ENCODE results near the gene ZNF726.
"Not testable (repeated sequence)": the region's sequence is repeated elsewhere in the genome, so short reads cannot be mapped to it uniquely, and the experiment has no call there.

The ZNF726 gene

GRCh38 chr19:23976631-23977030 lies 61.9 kb downstream of the ZNF726 start:
- CTCF ChIA-PET; H3K27ac ChIP-seq (ENCODE audit: insufficient read depth in 1 of 2, low read depth in 1 of 2, low read length in 2 of 2, poor library complexity in 1 of 2, severe bottlenecking in 2 of 2); H3K4me1 ChIP-seq (ENCODE audit: control extremely low read depth in 1 of 4, control insufficient read depth in 4 of 4, insufficient read depth in 4 of 4, low read length in 3 of 4); DNase-seq; POLR2A ChIA-PET; H3K36me3 ChIP-seq (ENCODE audit: control insufficient read depth in 4 of 4, insufficient read depth in 4 of 4, low read length in 3 of 4); H3K4me3 ChIP-seq (ENCODE audit: control insufficient read depth in 1 of 7, extremely low read depth in 1 of 7, insufficient read depth in 4 of 7, low read depth in 2 of 7, low read length in 6 of 7): not testable (repeated sequence)
- Histone ChIP-seq H3K9me3 (ENCODE audit: control extremely low read depth in 1 of 5, control insufficient read depth in 4 of 5, insufficient read depth in 2 of 5, low read depth in 1 of 5, low read length in 4 of 5) (peaks cover 0 to 22% (median 0%) of the 10 kb centered on the region in 5 experiments), H3K27me3 (replicated peaks in 2 of 5; ENCODE audit: control insufficient read depth in 4 of 5, insufficient read depth in 5 of 5, low read length in 4 of 5) (peaks cover 0 to 16% (median 0%) of the 10 kb centered on the region in 5 experiments)
- no CpG with 5 or more reads among the region's 3 CpGs for WGBS (ENCODE audit: insufficient coverage)

- POLR2A ChIA-PET; H3K36me3 ChIP-seq (ENCODE audit: control insufficient read depth in 4 of 4, insufficient read depth in 4 of 4, low read length in 3 of 4); DNase-seq; H3K4me1 ChIP-seq (ENCODE audit: control extremely low read depth in 1 of 4, control insufficient read depth in 4 of 4, insufficient read depth in 4 of 4, low read length in 3 of 4); CTCF ChIA-PET; H3K27ac ChIP-seq (ENCODE audit: insufficient read depth in 1 of 2, low read depth in 1 of 2, low read length in 2 of 2, poor library complexity in 1 of 2, severe bottlenecking in 2 of 2); H3K27me3 ChIP-seq (replicated peaks in 2 of 5; ENCODE audit: control insufficient read depth in 4 of 5, insufficient read depth in 5 of 5, low read length in 4 of 5); H3K4me3 ChIP-seq (ENCODE audit: control insufficient read depth in 1 of 7, extremely low read depth in 1 of 7, insufficient read depth in 4 of 7, low read depth in 2 of 7, low read length in 6 of 7): not testable (repeated sequence)
- H3K9me3 ChIP-seq (ENCODE audit: control extremely low read depth in 1 of 5, control insufficient read depth in 4 of 5, insufficient read depth in 2 of 5, low read depth in 1 of 5, low read length in 4 of 5) = peaks cover 0 to 16% (median 0%) of the 10 kb centered on the region in 5 experiments
- 100% methylated on average over 2 of the region's 3 CpGs for WGBS (ENCODE audit: insufficient coverage)
Measured at GRCh38 chr19:23977256-23977655, 62.6 kb downstream of the ZNF726 start.

GRCh38 chr19:23978068-23978467 lies 63.4 kb downstream of the ZNF726 start:
- POLR2A ChIA-PET = no interaction called here
- WGBS (ENCODE audit: insufficient coverage) = no CpG with 5 or more reads among the region's 1 CpG
- CTCF ChIA-PET = no interaction called here
- no peak overlapping the region for H3K27ac ChIP-seq (ENCODE audit: insufficient read depth in 1 of 2, low read depth in 1 of 2, low read length in 2 of 2, poor library complexity in 1 of 2, severe bottlenecking in 2 of 2)
- no peak for DNase-seq
- H3K9me3 ChIP-seq (ENCODE audit: control extremely low read depth in 1 of 5, control insufficient read depth in 4 of 5, insufficient read depth in 2 of 5, low read depth in 1 of 5, low read length in 4 of 5) = peaks cover 0 to 10% (median 0%) of the 10 kb centered on the region in 5 experiments
- peaks cover 0 to 2% (median 0%) of the 10 kb centered on the region in 5 experiments for H3K27me3 ChIP-seq (replicated peaks in 2 of 5; ENCODE audit: control insufficient read depth in 4 of 5, insufficient read depth in 5 of 5, low read length in 4 of 5)
- H3K4me1 ChIP-seq (ENCODE audit: control extremely low read depth in 1 of 4, control insufficient read depth in 4 of 4, insufficient read depth in 4 of 4, low read length in 3 of 4) = no peaks in the 10 kb centered on the region
- no peaks in the 10 kb centered on the region for H3K36me3 ChIP-seq (ENCODE audit: control insufficient read depth in 4 of 4, insufficient read depth in 4 of 4, low read length in 3 of 4)
- H3K4me3 ChIP-seq (ENCODE audit: control insufficient read depth in 1 of 7, extremely low read depth in 1 of 7, insufficient read depth in 4 of 7, low read depth in 2 of 7, low read length in 6 of 7) = no peak overlapping the region

- Histone ChIP-seq H3K36me3 (ENCODE audit: control insufficient read depth in 4 of 4, insufficient read depth in 4 of 4, low read length in 3 of 4) (no peaks in the 10 kb centered on the region), H3K27me3 (replicated peaks in 2 of 5; ENCODE audit: control insufficient read depth in 4 of 5, insufficient read depth in 5 of 5, low read length in 4 of 5) (no peaks in the 10 kb centered on the region), H3K4me3 (ENCODE audit: control insufficient read depth in 1 of 7, extremely low read depth in 1 of 7, insufficient read depth in 4 of 7, low read depth in 2 of 7, low read length in 6 of 7) (no peak overlapping the region), H3K27ac (ENCODE audit: insufficient read depth in 1 of 2, low read depth in 1 of 2, low read length in 2 of 2, poor library complexity in 1 of 2, severe bottlenecking in 2 of 2) (no peak overlapping the region), H3K4me1 (ENCODE audit: control extremely low read depth in 1 of 4, control insufficient read depth in 4 of 4, insufficient read depth in 4 of 4, low read length in 3 of 4) (no peaks in the 10 kb centered on the region), H3K9me3 (ENCODE audit: control extremely low read depth in 1 of 5, control insufficient read depth in 4 of 5, insufficient read depth in 2 of 5, low read depth in 1 of 5, low read length in 4 of 5) (peaks cover 0 to 8% (median 0%) of the 10 kb centered on the region in 5 experiments)
- CTCF ChIA-PET = no interaction called here
- POLR2A ChIA-PET = no interaction called here
- no peak for DNase-seq
- 86% methylated on average over 2 of the region's 2 CpGs for WGBS (ENCODE audit: insufficient coverage)
Measured at GRCh38 chr19:23980805-23981204, 66.1 kb downstream of the ZNF726 start.

- H3K9me3 ChIP-seq (ENCODE audit: control extremely low read depth in 1 of 5, control insufficient read depth in 4 of 5, insufficient read depth in 2 of 5, low read depth in 1 of 5, low read length in 4 of 5) = peaks cover 0 to 9% (median 0%) of the 10 kb centered on the region in 5 experiments
- no peaks in the 10 kb centered on the region for H3K36me3 ChIP-seq (ENCODE audit: control insufficient read depth in 4 of 4, insufficient read depth in 4 of 4, low read length in 3 of 4)
- ChIA-PET CTCF (no interaction called here), POLR2A (no interaction called here)
- H3K27ac ChIP-seq (ENCODE audit: insufficient read depth in 1 of 2, low read depth in 1 of 2, low read length in 2 of 2, poor library complexity in 1 of 2, severe bottlenecking in 2 of 2) = no peak overlapping the region
- H3K4me1 ChIP-seq (ENCODE audit: control extremely low read depth in 1 of 4, control insufficient read depth in 4 of 4, insufficient read depth in 4 of 4, low read length in 3 of 4) = no peaks in the 10 kb centered on the region
- H3K4me3 ChIP-seq (ENCODE audit: control insufficient read depth in 1 of 7, extremely low read depth in 1 of 7, insufficient read depth in 4 of 7, low read depth in 2 of 7, low read length in 6 of 7) = no peak overlapping the region
- no peaks in the 10 kb centered on the region for H3K27me3 ChIP-seq (replicated peaks in 2 of 5; ENCODE audit: control insufficient read depth in 4 of 5, insufficient read depth in 5 of 5, low read length in 4 of 5)
- no peak for DNase-seq
- WGBS (ENCODE audit: insufficient coverage) = 97% methylated on average over 2 of the region's 2 CpGs
Measured at GRCh38 chr19:23981863-23982262, 67.2 kb downstream of the ZNF726 start.

- no peaks in the 10 kb centered on the region for H3K4me1 ChIP-seq (ENCODE audit: control extremely low read depth in 1 of 4, control insufficient read depth in 4 of 4, insufficient read depth in 4 of 4, low read length in 3 of 4)
- no peak overlapping the region for H3K27ac ChIP-seq (ENCODE audit: insufficient read depth in 1 of 2, low read depth in 1 of 2, low read length in 2 of 2, poor library complexity in 1 of 2, severe bottlenecking in 2 of 2)
- no peaks in the 10 kb centered on the region for H3K27me3 ChIP-seq (replicated peaks in 2 of 5; ENCODE audit: control insufficient read depth in 4 of 5, insufficient read depth in 5 of 5, low read length in 4 of 5)
- 83% methylated on average over 1 of the region's 1 CpG for WGBS (ENCODE audit: insufficient coverage)
- DNase-seq = no peak
- H3K4me3 ChIP-seq (ENCODE audit: control insufficient read depth in 1 of 7, extremely low read depth in 1 of 7, insufficient read depth in 4 of 7, low read depth in 2 of 7, low read length in 6 of 7) = no peak overlapping the region
- H3K36me3 ChIP-seq (ENCODE audit: control insufficient read depth in 4 of 4, insufficient read depth in 4 of 4, low read length in 3 of 4) = no peaks in the 10 kb centered on the region
- peaks cover 0 to 5% (median 0%) of the 10 kb centered on the region in 5 experiments for H3K9me3 ChIP-seq (ENCODE audit: control extremely low read depth in 1 of 5, control insufficient read depth in 4 of 5, insufficient read depth in 2 of 5, low read depth in 1 of 5, low read length in 4 of 5)
- CTCF ChIA-PET = no interaction called here
- POLR2A ChIA-PET = no interaction called here
Measured at GRCh38 chr19:23983406-23983805, 68.7 kb downstream of the ZNF726 start.
